PC-3 (cell line): ENCODE results near the gene CCN6. TPM values are rescaled to one million over a fixed set of nuclear protein-coding genes. Genes with fewer than 3 reads are reported as not detected.

Experiments
- ATAC-seq: fragments of 200-7000 bp; cut with Tn5 transposase; 2 replicates; pipeline ENCODE4 v1.9.1; 2020; ENCODE audit warnings: mild to moderate bottlenecking, moderate library complexity
- Bru-seq: library from RNA; stranded (reverse); fragments of 400-500 nt; gene quantifications from one replicate; lab custom pipeline; 2021; lab: Mats Ljungman, UMichigan
- BruChase-seq, 2 experiments: library from RNA; stranded (reverse); fragments of 400-500 nt; gene quantifications; one replicate each; lab custom pipeline; 2021; lab: Mats Ljungman, UMichigan
- BruUV-seq: library from RNA; stranded (reverse); fragments of 400-500 nt; replicated peaks from 2 replicates; lab custom pipeline; 2021; lab: Mats Ljungman, UMichigan
- CTCF ChIA-PET: fragments of 300-600 bp; sonication (Branson Sonifier 250); formaldehyde crosslinking; loops from one replicate; lab custom pipeline; 2022; ENCODE audit warnings: antibody characterized with exemption; lab: Charles Lee
- POLR2A ChIA-PET: fragments of 300-600 bp; sonication (Branson Sonifier 250); formaldehyde crosslinking; loops from one replicate; lab custom pipeline; 2022; ENCODE audit warnings: antibody characterized with exemption; ENCODE audit not compliant: unreplicated experiment; lab: Charles Lee
- DNase-seq: peaks from one replicate; pipeline ENCODE4 v3.0.0-alpha.2; 2015
- H2AFZ ChIP-seq: fragments of 300-600 bp; sonication (generic); 2 replicates; pipeline ENCODE4 v1.6.0; 2016; ENCODE audit warnings: antibody characterized with exemption, low read length
- H3F3A ChIP-seq: fragments of 300-600 bp; sonication (generic); one replicate; pipeline ENCODE4 v1.6.0; 2017; ENCODE audit warnings: antibody characterized with exemption, low read length, control low read depth, mild to moderate bottlenecking; ENCODE audit not compliant: unreplicated experiment
- H3K27ac ChIP-seq: fragments of 300-600 bp; sonication (generic); 2 replicates; pipeline ENCODE4 v1.5.1; 2016; ENCODE audit warnings: mild to moderate bottlenecking, low read length
- H3K27me3 ChIP-seq: fragments of 300-600 bp; sonication (generic); 2 replicates; pipeline ENCODE4 v1.6.1; 2016; ENCODE audit warnings: low read length, mixed read lengths
- H3K36me3 ChIP-seq: fragments of 300-600 bp; sonication (generic); 2 replicates; pipeline ENCODE4 v1.6.1; 2016; ENCODE audit warnings: low read depth, mixed run types, low read length, mixed read lengths
- H3K4me1 ChIP-seq: fragments of 300-600 bp; sonication (generic); 2 replicates; pipeline ENCODE4 v1.5.1; 2016; ENCODE audit warnings: low read length; ENCODE audit not compliant: insufficient read depth
- H3K4me2 ChIP-seq: fragments of 300-600 bp; sonication (generic); 2 replicates; pipeline ENCODE4 v1.6.0; 2016; ENCODE audit warnings: low read length
- H3K4me3 ChIP-seq: fragments of 300-600 bp; sonication (generic); 2 replicates; pipeline ENCODE4 v1.5.1; 2016; ENCODE audit warnings: mild to moderate bottlenecking, low read length, mixed read lengths
- H3K79me2 ChIP-seq: fragments of 300-600 bp; sonication (generic); 2 replicates; pipeline ENCODE4 v1.6.1; 2017; ENCODE audit warnings: low read length, mixed read lengths
- H3K9ac ChIP-seq: fragments of 300-600 bp; sonication (generic); 2 replicates; pipeline ENCODE4 v1.6.0; 2016; ENCODE audit warnings: mild to moderate bottlenecking, low read length
- H3K9me2 ChIP-seq: fragments of 300-600 bp; sonication (generic); replicated peaks from 2 replicates; pipeline ENCODE4 v1.6.1; 2016; ENCODE audit warnings: mixed run types, low read length, mixed read lengths
- H3K9me3 ChIP-seq: fragments of 300-600 bp; sonication (generic); 2 replicates; pipeline ENCODE4 v1.6.1; 2016; ENCODE audit warnings: low read length, mixed read lengths
- H4K20me1 ChIP-seq: fragments of 300-600 bp; sonication (generic); 2 replicates; pipeline ENCODE4 v1.6.1; 2016; ENCODE audit warnings: low read length, mixed read lengths
- EZH2 ChIP-seq: fragments of 300-600 bp; sonication (generic); IDR thresholded peaks from one replicate; pipeline ENCODE4 v1.6.1; 2017; ENCODE audit warnings: antibody characterized with exemption, mild to moderate bottlenecking, low read length; ENCODE audit not compliant: unreplicated experiment
- EZH2phosphoT487 ChIP-seq: fragments of 300-600 bp; sonication (generic); IDR thresholded peaks from 2 replicates; pipeline ENCODE4 v1.6.1; 2018; ENCODE audit warnings: mild to moderate bottlenecking, antibody characterized with exemption, low read length, borderline replicate concordance
- intact Hi-C: fragments of 100-400 bp; cut with micrococcal nuclease; formaldehyde crosslinking; loops from 2 replicates; pipeline ENCODE4 v1.9.0; 2023
- long read RNA-seq: library from polyadenylated mRNA; unstranded; transcript quantifications from one replicate; pipeline ENCODE4 v2.0.0, GENCODE V29; 2021; ENCODE audit not compliant: unreplicated experiment
- total RNA-seq: library from RNA; depleted of rRNA; stranded (reverse); fragments of >200 nt; gene quantifications from 2 replicates; pipeline ENCODE4 v1.2.3, GENCODE V29; 2014; rRNA removed
- TF ChIP-seq, protein P1 (sequence below): fragments of 300-600 bp; sonication (generic); conservative IDR thresholded peaks from 2 replicates; pipeline ENCODE4 v1.5.1; 2017; ENCODE audit warnings: antibody characterized with exemption, low read depth, mild to moderate bottlenecking, low read length

CCN6 gene
- not detected in 2 replicates for total RNA-seq
- Bru-seq, nascent RNA, result percentile 5 among the genes with signal in this experiment
- not detected for BruChase-seq, experiment 1, labeled RNA remaining after a 6-hour chase
- BruChase-seq, experiment 2, labeled RNA remaining after a 2-hour chase, result percentile 3 among the genes with signal in this experiment
- long read RNA-seq, result 0 reads

DNA sequence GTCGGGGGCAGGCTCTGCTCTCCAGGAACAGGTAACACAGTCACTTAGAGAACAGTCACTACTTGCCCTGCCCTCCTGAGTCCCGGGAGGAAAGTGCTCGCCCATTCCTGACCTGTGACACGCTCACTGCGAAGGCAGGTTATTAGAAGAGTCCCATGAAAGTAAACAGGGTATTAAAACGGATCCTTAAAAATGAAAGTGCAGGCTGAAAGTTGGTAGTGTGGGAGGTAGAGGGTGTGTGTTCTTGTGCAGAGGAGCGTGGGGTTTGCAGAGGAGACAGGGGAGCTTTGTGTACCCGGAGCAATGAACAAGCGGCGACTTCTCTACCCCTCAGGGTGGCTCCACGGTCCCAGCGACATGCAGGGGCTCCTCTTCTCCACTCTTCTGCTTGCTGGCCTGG lies at the start of gene CCN6:
Gene CCN6 (plus strand): TSS at position 104 of the 400 bp plus-strand sequence. CDS start 254 bp downstream, at position 358.
- Histone ChIP-seq H3K27me3 (no peaks in the 10 kb centered on the region), H3K4me2 (no peak within 1 kb of the TSS), H3K9ac (no peak within 1 kb of the TSS), H3K9me3 (no peaks in the 10 kb centered on the region), H3K79me2 (no peaks in the 10 kb centered on the region), H3F3A (no peaks in the 10 kb centered on the region), H3K9me2 (no peaks in the 10 kb centered on the region), H2AFZ (no peak within 1 kb of the TSS; the same call in 1 of the 2 replicates), H3K36me3 (no peaks in the 10 kb centered on the region), H3K4me1 (no peaks in the 10 kb centered on the region), H3K27ac (no peak within 1 kb of the TSS), H4K20me1 (no peaks in the 10 kb centered on the region), H3K4me3 (no peak within 1 kb of the TSS)
- no peak for DNase-seq
- TF ChIP-seq EZH2 (no peak), EZH2phosphoT487 (no peak)
- TF ChIP-seq, protein P1, sequence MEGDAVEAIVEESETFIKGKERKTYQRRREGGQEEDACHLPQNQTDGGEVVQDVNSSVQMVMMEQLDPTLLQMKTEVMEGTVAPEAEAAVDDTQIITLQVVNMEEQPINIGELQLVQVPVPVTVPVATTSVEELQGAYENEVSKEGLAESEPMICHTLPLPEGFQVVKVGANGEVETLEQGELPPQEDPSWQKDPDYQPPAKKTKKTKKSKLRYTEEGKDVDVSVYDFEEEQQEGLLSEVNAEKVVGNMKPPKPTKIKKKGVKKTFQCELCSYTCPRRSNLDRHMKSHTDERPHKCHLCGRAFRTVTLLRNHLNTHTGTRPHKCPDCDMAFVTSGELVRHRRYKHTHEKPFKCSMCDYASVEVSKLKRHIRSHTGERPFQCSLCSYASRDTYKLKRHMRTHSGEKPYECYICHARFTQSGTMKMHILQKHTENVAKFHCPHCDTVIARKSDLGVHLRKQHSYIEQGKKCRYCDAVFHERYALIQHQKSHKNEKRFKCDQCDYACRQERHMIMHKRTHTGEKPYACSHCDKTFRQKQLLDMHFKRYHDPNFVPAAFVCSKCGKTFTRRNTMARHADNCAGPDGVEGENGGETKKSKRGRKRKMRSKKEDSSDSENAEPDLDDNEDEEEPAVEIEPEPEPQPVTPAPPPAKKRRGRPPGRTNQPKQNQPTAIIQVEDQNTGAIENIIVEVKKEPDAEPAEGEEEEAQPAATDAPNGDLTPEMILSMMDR, result no peak
- BruUV-seq, result no TSS peak
- POLR2A ChIA-PET, result no interaction called here
- no peak for ATAC-seq
- intact Hi-C loops, result no loop called here
- CTCF ChIA-PET, result no interaction called here

DNA sequence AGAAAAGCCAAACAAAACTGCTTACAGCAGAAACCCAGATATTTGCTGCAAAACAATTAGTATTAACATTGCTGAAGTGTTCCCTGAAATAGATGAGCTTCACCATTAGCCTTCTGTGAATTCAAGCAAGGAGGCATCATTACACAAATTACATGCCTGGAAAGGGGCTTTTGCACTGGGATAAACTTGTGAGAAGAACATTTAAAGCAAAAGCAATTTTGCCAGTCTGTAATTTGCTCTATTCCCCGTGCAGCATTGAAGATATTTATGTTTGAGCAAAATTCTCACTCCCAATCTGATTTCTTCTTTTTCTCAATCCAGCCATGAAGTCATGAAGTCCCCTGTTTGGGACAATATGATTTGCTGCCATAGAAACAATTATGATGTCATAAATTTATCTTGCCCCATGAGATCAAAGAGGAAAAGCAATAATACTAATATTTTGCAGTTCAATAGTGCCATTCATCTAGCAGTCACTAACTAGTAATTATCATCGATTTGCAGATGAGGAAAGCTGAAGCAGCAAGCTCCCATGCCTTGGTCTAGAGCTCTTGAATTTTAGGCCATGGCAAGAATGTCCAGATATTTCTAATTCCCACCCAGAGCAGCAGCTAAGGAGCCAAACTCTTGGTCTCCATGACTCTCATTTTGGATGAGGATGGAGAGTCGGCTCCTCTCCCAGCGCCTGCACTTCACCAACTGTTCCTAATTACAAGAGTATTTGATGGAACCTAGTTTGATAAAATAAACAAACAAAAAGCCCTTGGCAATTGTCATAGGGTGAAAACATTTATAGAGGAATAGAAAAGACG lies 49.5 kb upstream of the CCN6 start:
- H3K36me3 ChIP-seq, result no peaks in the 10 kb centered on the region
- no peak overlapping the region for H3K4me3 ChIP-seq
- ChIA-PET CTCF (no interaction called here), POLR2A (no interaction called here)
- no peaks in the 10 kb centered on the region for H3K9me2 ChIP-seq
- DNase-seq (no peak), ATAC-seq (no peak)
- no peaks in the 10 kb centered on the region for H3K9me3 ChIP-seq
- no TSS peak for BruUV-seq
- no peak overlapping the region for H2AFZ ChIP-seq
- no peak overlapping the region for H3K9ac ChIP-seq
- TF ChIP-seq, protein P1, result no peak
- TF ChIP-seq EZH2, result no peak
- no peak for TF ChIP-seq EZH2phosphoT487
- H3K27me3 ChIP-seq, result no peaks in the 10 kb centered on the region
- intact Hi-C loops, result no loop called here
- 0 out of 2 replicates have a peak, but pooled peaks cover 5% of the 10 kb centered on the region for H3K4me1 ChIP-seq
- no peaks in the 10 kb centered on the region for H3K79me2 ChIP-seq
- H4K20me1 ChIP-seq, result no peaks in the 10 kb centered on the region
- no peak overlapping the region for H3K4me2 ChIP-seq
- no peaks in the 10 kb centered on the region for H3F3A ChIP-seq
- no peak overlapping the region for H3K27ac ChIP-seq

DNA sequence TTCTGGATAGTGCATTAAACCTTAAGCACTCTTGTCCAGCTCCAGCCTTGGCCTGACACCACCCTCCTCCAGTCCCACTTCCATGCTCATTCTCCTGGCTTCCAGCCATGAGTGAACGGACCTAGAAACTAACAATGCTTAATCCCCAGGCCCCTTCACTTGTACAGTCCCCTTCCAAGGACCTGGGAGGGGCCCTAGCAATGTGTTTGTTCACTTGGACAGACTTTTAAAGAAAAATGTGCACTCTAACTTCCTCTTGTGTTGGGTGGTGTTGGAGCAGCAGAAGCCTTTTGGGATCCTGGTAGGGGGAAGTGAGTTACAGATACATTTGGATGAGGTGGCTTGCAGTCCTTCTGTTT lies 48.9 kb upstream of the CCN6 start:
- Histone ChIP-seq H3K9me3 (no peaks in the 10 kb centered on the region), H3K36me3 (no peaks in the 10 kb centered on the region), H3K27ac (no peak overlapping the region), H3K4me1 (0 out of 2 replicates have a peak, but pooled peaks cover 5% of the 10 kb centered on the region), H3K27me3 (no peaks in the 10 kb centered on the region), H4K20me1 (no peaks in the 10 kb centered on the region), H3K9ac (no peak overlapping the region), H3F3A (no peaks in the 10 kb centered on the region), H3K79me2 (no peaks in the 10 kb centered on the region), H2AFZ (no peak overlapping the region), H3K4me2 (no peak overlapping the region), H3K9me2 (no peaks in the 10 kb centered on the region), H3K4me3 (no peak overlapping the region)
- no peak for DNase-seq
- CTCF ChIA-PET, result no interaction called here
- intact Hi-C loops, result no loop called here
- no TSS peak for BruUV-seq
- POLR2A ChIA-PET, result no interaction called here
- TF ChIP-seq EZH2phosphoT487 (no peak), EZH2 (no peak)
- TF ChIP-seq, protein P1, result no peak
- ATAC-seq, result no peak
